ENCODE results near the gene SMIM41.

GRCh38 chr12:52053536-52054209, 25.8 kb upstream of the SMIM41 start:
- TF ChIP-seq CTCF (IDR thresholded peaks at IDR 0.05; ENCODE audit: low read length) = no peak
- no peak for TF ChIP-seq EZH2 (optimal IDR thresholded peaks at IDR 0.05; ENCODE audit: low read depth, low read length)
